NCI-H1930 (cell line): ENCODE measurements around the gene TMA7.
A peak's percentile ranks its signal among the peaks of the same experiment; 100 is the strongest.
"Not testable (repeated sequence)": the region's sequence is repeated elsewhere in the genome, so short reads cannot be mapped to it uniquely, and the experiment has no call there.

ENCODE experiments used
- DNase-seq, 2 experiments: peaks; one replicate each; lab custom pipeline; 2025; lab: John Stamatoyannopoulos, UW

The TMA7 gene

DNA sequence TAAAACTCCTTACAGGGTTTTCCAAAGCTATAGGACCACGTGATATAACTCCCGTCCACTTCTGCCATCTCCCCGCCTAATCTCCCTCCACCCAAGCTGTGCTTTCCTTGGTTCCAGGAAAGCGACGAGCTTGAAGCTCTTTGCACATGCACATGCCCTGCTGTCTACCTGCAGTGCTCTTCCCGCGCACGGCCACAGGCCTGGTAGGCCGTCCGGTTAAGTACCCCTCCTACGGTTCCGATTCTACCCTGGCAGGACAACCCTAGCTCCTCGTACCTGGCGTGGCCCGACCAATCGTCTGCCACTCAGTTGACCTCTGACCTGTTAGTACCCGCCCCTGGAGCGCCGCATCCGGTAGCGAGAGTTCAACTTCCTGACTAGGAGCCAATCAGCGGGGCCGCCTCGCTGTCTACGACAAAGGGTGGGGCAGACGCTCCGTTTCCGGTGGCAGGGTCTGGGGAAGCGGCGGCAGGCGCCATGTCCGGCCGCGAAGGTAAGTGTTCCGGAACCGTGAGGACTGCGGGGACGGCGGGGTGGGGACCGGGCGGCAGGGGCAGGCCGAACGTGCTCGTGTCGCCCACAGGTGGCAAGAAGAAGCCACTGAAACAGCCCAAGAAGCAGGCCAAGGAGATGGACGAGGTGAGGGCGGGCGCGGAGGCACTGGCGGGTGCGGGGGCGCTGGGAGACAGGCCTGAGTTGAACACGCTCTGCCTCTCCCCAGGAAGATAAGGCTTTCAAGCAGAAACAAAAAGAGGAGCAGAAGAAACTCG is at the start of gene TMA7, which contains the start of gene CCDC51:
TMA7 (plus strand) TSS at position 438 of the 770 bp plus-strand sequence; CDS start at position 478, 40 bp downstream.
CCDC51 (minus strand) TSS at position 300 of the 770 bp plus-strand sequence. CDS start 4,991 bp downstream, outside the sequence.
- peak; percentile 90 to 93 for DNase-seq

DNA sequence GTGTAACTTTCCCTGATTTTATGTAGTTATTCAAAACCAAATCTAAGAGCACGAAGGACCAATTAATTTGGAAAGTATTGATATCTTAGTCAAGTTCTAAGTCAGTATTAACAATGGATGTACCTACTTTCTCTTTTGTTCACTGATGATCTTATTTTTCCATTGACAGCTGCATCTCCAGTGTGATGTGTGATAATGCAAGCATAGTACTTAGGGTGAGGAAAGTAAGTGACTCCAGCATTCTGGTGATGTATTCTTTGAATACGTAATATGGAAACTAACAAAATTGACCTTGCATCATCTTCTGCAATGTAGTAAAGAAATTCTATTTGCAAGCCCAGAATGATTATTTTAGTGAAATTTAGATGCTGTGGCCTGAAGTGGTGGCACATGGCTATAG is 45.7 kb upstream of the TMA7 start:
- no peak for DNase-seq

DNA sequence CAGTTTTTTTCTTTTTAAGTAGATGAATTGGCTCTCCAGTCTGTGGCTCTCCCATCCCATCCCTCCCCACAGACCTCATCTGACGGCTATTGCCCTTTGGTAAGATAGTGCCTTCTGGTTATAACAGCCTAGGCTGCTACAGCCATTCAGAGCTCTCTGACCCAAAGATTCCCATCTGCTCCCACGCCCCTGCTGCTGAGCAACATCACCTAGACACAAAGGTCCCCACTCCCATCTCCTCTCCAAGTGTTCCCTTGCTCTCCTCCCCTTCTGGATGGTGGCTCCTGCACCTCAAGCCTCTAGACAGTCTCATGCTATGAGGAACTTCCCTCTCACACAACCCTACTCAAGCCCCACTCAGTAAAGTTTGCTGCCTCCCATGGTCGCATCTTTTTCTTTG is 44.3 kb upstream of the TMA7 start:
- DNase-seq, result no peak

DNA sequence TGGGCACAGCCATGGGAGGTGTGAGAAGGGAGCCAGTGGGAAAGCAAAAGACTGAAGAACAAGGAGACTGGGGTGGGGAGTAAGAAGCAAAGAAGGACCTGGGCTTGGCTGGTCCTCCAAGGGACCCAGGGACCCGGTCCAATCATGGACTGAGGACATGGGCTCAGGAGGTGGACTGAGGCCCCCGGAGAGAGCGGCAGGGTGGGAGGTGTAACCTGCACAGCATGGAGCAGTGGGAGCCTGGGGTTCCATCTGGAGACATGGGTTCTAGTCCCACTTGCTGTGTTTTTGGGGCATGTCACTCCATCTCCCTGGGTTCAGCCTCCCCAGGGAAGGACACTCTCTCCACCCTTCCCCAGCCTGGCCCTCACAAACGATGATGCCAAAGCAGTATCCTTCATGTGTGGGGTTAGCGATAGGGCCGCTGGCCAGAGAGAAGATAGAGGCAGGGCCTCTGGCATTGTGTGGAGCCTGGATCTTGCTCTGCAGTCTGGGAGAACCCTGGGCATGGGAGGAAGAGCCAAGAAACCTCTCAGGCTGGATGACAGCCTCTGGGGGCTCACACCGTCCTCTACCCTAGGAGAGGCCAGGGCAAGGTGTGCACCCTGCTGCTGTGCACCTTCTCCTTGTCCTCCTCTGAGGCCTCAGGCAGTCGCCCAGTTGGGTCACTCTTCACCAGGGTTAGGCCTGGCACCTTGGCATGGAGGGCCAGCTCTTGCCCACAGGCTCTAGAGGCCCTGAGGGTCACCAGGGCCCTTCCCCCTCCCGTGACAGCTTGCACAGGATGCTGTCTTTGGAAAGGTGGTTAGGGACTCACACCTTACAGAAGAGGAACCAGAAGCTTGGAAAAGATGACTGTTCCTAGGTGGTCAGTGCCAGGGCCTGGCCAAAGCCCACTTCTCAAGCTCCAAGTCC is 42.0 kb upstream of the TMA7 start:
- DNase-seq, result no peak

DNA sequence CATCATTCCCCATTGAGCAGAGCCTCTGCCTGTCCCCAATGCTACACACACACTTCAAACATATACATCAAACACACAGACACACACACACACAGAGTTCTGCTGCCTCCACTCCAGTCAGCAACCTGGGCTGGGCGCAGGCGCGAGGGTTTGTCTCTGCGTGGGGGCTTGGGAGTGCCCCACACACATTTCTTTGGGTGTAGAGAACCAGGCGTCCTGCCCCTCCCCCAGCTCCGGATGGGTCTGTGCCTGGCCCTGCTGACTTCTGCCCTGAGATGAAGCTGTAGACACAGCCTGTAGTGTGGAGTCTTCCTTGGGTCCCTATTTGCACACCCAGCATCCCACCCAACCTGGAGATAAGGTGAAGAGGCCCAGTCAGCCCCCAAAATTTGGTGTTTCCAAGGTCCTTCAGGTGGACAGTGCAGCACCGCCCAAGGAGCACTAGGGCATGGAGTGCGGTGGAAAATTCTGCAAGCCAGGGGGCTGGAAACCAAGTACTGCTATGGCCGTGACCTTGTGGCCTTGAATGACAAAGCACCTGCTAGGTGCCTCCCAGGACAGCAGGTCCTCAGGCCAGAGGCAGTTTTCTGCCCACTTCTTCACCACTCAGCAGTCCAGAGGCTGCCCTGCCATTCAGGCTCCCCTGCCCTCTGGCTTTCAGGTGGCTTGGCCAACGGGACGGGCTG is 41.2 kb upstream of the TMA7 start:
- DNase-seq, result no peak

DNA sequence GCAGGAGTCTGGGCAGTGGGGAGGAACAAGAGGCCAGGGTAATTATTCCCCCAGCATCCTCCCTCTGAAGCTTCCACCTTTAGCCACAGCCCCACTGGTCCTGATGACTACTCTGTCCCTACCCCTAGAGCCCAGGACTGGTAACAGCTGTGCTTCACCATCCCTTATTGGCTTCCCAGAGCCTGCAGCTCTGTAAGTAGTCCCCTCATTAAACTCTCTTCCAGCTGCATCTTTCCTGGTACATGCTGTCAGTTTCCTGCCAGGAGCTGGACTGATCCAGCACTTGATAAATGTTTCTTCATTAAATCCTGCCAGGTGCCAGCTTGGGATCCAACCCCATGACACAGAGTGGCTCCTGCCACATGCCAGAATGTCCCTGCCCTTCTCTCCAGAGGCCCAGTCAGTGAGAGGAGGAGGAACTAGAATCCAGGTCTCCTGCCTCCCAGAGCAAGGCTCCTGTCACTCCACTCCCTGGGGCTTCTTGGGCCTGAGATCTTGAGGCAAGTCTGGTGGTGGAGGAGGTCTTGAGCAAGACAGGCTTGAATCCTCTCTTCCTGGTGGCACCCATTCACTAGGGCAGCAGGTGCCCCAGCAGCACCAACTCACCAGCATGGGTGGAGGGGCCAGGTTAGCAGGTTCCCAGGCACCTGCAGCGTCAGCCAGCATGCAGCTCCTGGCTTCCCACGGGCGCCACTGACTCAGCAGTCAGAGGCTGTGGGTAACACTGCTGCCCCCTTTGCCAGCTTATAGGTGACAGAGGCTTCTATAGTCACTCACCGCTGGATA is 40.5 kb upstream of the TMA7 start:
- DNase-seq, result no peak

DNA sequence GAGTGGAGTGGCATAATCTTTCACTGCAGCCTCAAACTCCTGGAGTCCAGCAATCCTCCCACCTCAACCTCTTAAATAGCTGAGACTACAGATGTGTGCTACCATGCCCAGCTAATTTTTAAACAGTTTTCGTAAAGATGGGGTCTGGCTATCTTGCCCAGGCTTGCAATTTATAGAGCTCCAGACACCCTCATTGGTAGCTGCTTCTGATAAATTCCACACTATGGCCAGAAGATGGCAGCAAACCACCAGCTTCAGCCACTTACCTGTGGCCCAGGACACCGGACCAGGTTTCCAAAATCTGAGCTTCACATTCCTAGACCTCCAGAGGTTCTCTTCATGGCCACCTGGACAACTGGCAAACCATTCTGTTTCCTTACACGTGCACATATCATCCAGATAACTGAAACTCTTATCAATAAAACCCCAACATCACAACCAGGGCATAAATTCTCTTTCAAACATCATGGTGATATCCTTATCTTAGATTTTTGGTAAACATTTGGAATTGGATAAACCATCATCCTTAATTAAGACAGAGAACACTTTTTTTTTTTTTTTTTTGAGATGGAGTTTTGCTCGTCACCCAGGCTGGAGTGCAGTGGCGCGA is 39.1 kb upstream of the TMA7 start:
- DNase-seq, result peak; percentile 19 to 20

DNA sequence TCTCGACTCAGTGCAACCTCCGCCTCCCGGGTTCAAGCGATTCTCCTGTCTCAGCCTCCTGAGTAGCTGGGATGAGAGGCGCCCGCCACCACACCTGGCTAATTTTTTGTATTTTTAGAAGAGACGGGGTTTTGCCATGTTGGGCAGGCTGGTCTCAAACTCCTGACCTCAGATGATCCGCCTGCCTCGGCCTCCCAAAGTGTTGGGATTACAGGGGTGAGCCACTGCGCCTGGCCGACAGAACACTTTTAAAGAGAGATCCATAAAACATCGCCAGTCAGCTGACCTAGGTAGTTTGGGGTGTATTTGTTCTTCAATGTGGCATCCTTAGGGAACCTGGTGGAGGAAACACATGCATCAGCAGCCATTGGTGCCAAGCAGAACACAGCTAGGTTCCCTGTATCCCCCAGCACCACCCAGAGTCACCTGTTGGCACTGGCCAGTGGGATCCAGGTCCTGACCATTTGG is 38.6 kb upstream of the TMA7 start:
- DNase-seq, result not testable (repeated sequence)

DNA sequence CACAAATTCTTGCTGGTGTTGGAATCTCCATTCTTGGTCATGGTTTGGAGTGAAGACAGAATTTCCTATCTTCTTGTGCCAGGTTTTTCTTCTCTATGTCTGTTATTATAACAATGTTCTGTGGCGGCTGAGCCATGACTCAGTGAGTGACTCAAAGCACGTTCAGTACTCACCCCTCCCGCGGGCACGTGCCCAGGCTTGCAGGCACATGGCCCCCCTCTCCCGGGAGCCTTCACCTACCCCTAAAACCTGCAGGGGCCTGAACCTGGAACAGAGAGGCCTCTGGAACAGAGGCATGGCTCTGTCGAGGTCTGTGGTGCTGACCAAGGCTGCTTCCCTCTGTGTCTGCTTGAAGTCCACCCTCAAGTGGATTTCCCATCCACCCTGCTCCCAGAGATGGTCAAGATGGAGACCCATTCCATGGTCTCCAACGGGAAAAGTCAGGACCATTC is 37.8 kb upstream of the TMA7 start:
- DNase-seq, result no peak

DNA sequence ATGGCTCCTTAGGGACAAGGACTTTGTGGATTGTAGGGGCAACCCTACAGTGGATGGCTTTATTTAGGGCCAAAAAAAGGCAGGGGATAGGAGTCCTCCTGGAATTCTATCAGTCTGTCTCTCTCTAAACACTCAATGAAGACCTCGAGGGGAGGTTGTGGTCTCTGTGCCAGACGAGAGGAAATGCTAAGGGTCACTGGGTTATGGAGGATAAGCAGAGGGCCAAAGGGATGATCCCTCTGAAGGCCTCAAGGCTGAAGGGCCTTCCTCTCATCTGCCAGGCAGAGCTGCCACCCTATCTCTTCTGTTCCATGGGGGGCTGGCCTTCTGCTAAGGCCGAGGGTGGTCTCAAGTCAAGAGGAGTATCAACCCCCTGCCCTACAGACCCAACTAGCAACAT is 37.1 kb upstream of the TMA7 start:
- DNase-seq, result no peak

DNA sequence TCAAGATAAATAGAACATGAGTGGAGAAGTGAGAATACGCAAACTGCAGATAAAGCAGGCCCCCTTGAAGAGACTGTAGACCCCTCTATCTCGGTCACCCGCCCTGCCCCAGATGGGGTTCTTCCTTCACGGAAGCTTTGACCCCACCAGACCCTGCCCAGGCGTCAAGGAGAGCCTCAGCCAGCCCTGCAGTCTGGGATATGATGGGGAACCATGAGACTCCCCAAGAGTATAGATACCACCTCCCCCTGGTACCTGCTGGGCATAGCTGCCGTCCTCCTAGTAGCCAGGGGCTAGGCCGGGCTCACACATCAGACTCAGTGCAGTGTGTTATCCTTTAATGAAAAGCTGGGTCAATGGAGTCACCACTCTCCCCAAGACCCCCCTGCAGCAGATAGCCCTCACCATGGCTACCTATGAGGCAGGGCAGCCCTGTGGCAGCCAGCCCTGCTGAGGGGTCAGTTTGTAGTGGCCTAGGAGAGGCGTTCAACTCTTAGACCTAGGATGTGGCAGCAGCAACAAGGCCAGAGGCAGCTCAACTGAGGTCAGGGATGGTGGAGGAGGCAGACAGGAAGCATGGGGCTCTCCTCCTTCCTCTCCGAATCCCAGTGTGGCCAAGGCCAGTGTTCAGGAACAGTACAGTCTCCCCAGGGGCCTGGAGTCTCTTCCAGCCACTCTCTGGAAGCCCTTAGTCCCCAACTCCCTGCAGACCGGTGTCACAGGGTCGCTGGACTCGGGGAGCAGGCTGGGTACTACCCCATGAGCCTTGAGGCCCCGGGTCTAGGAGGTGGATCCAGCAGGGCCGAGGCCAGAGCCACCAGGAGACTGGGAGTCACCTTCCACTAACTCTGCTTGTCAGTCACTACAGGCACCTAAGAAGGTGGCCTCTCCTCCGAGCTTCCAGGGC is 36.3 kb upstream of the TMA7 start:
- DNase-seq, result no peak

DNA sequence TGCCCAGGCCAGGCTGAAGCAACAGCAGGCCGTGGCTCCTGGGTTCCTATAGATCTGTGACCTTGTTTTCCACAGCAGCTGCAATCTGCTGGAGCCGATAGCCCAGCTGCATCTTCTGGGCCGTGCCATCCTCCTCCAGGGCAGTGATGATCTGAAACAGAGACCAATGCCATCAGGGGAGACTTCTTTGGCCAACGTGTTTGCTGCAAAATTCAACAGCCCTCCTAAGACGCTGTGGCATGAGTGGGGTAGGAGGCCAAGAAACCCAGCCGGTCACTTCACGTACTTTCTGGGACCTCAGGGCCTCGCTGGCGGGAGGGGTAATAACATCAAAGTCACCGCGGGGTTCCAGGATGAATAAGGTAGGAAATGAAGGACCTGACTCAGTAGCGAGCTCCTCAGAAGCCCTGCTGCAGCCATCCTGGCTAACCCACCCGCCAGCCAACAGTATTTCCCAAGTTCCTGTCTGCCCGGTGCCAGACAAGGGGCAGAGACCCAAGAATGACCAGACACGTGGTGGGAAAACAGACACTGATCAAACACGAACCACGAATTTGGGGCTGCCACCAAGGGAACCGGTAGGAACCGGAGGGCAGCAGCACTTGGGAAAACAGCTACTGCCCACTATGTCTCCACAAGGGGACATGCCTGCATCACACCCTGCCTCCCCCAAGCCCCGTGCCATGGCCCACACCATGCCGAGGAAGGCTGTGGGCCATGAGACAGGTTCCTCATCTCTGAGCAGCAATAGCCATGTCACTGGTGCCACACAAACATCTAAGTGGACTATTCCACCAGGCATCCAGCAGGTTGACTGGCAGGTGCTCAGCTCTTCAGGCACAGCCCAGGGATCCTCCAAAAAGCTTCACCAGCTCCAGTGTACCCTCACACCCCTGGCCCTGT is 35.4 kb upstream of the TMA7 start:
- no peak for DNase-seq

DNA sequence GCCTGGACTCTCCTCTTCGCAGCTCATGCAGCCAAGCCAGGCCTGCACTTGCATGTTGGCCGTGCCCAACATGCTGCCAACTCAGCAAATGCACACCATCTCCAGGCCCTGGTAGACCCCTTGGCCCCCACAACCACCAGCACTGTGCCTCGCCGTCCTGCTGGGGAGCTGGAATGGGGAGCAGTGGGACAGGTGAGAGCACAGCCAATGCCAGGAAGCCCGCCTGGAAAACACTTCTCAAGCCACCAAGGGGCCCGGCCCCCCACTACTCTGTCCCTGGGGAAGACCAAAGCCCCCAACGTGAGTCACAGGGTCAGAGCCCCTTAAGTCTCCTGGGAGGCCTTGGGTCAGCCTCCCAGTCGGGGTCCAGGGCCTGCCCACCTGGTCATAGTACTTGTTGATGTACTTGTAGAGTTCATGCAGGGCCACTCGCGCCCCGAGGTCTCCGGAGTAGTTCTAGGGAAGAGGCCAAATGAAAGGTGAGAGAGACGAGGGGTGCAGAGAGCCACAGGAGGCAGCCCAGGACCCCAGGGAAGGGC is 34.6 kb upstream of the TMA7 start:
- DNase-seq, result no peak

DNA sequence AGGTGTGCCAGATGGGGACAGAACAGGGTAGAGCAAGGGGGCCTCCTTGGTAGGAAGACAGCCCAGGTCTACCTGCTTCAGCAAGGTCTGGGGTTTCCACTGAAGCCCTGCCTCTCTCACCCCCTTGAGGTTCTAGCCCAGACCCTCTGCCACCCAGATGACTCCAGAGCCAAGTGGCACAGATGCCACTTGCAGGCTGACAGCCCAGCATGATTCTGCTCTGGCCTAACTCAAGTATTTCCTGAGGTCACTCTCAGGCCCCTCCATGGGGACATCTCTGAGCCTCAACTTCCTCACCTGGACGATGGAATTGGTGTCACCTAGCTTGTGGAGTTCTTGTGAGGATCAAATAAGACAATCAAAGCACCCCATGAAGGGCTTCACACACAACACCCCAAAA is 34.1 kb upstream of the TMA7 start:
- DNase-seq, result no peak

DNA sequence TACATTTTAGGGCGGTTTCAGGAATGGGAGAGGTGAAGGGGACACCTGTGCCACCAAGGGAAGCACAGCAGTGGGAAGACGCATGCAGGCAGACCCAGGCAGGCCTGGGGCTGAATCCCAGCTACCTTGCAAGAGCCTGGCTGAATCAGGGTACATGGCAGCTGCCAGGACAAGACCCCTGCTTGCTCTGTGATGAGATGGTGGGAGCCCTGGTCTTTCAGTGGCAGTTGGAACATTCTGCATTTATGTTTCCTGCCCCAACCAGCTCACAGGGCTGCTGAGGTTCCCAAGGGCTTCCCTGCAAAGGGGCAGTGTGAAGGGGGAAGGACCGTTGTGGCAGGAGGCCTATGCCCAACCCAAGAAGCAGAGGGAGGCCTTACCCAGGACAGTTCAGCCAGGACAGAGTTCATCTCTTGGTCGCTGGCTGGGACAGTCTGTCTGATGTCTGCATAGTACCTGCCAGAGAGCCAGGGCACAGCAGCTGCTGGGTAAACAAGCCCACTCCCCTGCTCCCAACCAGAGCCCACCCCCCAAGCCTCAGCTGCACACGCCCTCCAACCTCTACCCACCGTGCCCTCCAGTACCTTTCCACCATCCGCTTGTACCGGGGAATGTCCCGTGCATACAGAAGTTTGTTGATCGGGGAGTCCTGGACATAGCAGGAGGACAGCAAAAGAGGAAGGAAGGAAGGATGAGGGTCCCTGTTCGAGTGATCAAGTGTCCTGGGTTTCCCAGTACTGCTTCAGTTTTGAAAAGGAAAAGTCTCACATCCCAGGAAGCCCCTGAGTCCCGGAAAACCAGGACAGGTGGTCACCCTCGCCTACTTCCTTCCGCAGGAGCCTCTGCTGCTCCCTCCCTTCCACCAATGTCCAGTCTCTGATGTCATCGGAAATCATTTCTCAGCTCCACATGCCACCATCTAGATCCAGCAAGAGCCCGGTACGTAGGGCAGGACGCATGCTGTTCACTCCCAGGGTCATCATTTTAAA is 33.3 kb upstream of the TMA7 start:
- DNase-seq, result no peak

DNA sequence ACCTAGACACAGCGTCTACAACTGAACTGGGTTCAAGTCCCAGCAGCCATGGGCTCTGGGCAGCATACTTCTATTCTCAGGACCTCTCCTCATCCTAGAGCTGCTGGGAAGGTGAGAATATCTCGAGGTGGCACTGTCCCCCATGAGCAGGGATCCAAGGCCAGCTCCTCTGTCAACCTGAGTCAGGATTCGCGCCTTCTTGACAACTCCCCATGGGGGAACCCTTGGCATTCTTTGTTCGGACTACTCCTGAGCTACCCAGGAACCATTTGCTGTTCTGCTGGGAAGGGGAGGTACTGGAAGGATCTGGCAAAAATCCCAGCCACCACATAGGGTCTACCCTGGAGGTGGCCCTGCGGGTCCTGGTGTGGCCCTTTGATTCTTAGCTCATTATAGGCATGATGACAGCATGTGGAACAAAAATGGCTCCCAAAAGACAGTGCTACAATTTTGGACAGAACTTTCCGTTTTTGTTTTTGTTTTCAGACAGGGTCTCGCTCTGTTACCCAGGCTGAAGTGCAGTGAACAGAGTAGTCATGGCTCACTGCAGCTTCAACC is 32.4 kb upstream of the TMA7 start:
- DNase-seq, result no peak

DNA sequence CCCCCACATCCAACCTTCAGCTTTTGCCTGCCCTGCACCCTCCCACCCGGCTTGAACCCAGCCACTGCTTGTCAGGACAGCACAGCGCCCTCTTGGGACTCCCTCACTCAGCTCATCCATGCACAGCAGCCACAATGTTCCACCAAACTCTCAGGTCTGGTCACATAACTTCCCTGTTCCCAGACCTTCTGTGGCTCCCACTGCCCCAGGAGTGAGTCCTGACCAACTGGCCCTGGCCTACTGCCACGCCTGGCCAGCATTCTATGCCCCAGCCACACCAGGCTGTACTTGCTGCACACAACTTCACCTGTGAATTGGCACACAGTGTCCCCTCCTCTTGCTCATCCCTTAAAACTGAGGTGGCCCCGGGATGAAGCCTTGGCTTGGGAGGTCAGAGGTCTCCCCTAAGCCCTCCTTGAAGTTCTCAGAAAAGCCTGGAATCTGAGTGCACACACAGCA is 31.2 kb upstream of the TMA7 start:
- DNase-seq, result no peak
